GM12801 (cell line): ENCODE data around the gene RAI1.

ENCODE experiments used
- TF ChIP-seq, protein P1 (sequence below): IDR thresholded peaks from one replicate; pipeline ENCODE4 v1.5.1; 2011; ENCODE audit warnings: control low read depth; ENCODE audit not compliant: insufficient read length; ENCODE audit errors: extremely low read depth

Gene RAI1

DNA sequence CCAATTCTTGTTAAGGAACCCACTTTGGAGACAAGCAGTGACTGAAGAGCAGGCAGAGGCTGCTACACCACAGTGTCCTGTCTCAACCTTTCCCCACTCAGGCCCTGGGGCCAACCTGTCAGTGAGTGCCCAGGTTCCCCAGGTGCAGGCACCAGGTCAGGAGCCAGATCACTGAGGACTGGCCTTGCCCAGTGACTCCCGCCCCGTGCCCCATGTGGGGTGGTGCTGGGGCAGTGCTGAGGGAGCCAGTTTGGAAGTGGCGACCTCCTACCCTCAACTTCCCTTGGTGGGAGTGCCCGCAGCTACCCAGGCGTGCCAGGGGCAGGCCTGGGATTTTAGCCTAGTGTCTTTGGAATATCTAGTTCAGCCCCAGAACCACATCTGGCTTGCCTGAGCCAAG lies 126.2 kb downstream of the RAI1 start:
- TF ChIP-seq, protein P1, sequence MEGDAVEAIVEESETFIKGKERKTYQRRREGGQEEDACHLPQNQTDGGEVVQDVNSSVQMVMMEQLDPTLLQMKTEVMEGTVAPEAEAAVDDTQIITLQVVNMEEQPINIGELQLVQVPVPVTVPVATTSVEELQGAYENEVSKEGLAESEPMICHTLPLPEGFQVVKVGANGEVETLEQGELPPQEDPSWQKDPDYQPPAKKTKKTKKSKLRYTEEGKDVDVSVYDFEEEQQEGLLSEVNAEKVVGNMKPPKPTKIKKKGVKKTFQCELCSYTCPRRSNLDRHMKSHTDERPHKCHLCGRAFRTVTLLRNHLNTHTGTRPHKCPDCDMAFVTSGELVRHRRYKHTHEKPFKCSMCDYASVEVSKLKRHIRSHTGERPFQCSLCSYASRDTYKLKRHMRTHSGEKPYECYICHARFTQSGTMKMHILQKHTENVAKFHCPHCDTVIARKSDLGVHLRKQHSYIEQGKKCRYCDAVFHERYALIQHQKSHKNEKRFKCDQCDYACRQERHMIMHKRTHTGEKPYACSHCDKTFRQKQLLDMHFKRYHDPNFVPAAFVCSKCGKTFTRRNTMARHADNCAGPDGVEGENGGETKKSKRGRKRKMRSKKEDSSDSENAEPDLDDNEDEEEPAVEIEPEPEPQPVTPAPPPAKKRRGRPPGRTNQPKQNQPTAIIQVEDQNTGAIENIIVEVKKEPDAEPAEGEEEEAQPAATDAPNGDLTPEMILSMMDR, result no peak

GRCh38 chr17:17808706-17809432 lies 127.6 kb downstream of the RAI1 start:
- TF ChIP-seq, protein P1, result no peak

DNA sequence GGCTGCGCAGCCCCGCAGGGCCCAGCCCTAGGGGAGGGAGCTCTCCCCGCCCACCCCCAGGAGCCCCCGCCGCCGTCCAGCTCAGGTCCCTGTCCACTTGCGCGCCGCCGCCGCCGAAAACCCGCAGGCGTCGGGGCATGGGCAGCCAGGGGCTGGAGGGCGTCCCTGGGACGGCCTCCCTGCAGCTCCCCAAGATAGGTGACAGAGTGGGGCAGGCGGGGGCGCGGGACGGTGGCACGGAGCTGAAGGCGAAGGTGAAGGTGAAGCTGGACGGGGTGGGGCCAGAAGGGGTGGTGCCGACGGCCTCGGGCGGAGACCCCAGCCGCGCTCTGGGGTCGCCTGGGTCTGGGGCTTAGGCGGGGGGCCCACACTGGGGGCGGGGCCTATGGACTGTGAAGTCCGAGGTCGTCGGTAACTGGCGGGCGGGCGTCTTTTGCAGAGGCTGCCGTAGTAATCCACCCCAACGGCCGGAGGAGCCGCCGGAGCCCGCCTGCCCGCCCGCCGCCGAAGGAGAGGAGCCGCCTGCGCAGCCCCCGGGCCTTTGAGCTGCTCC lies 128.3 kb downstream of the RAI1 start:
- TF ChIP-seq, protein P1, result no peak

DNA sequence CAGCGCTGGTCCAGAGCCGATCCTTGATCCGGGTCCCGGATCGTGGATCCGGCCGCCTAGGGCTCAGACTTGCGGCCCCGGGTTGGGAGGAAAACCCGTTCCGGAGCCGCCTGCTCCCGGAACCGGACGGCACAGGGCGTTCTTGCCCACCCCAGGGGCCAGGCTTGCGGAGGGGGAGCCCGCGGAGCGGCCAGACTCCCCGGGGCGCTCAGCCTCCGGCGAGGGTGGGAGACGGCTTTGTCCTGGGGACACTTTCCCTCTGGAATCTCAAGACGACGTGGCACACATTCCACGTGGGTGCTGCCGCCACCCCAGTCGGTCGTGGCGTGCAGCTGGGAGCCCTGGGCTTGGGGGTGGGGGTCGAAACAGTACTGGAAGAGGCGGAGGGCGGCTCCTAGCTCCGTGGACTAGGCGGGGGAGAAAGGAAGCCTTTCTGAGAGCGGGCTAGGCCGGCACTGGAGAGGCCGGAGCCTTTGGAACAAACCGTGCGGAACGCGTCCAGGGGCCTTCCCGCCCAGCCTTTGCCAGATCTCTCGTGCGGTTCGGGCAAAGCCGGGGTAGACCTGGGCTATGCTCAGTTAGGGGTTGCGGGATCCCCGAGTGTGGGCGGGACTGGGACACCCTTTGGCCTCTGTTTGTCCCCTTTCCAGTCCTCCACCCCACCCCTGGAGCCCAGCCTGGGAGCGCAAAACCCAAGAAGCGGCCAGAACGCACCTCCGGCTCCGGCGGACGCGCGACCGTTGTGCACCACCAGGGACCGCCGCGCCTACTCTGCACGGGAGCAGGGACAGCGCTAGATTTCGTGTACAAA lies 129.0 kb downstream of the RAI1 start:
- TF ChIP-seq, protein P1, result no peak

DNA sequence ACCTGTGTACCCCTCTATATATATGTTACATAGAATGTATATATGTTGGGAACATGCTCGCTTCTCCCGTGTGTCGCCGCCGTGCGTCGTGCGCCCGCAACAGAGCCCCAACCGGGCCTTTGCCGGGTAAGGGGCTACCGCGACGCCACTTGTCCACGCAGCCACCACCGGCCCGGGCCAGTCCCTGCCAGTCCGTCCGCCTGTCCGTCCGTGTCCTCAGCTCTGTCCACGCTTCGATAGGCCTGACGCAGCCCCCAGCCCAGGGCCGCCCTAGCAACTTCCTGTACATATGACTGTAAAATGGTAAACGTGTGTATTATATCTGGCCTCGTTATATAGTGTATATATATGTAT lies 129.6 kb downstream of the RAI1 start:
- TF ChIP-seq, protein P1, result no peak

DNA sequence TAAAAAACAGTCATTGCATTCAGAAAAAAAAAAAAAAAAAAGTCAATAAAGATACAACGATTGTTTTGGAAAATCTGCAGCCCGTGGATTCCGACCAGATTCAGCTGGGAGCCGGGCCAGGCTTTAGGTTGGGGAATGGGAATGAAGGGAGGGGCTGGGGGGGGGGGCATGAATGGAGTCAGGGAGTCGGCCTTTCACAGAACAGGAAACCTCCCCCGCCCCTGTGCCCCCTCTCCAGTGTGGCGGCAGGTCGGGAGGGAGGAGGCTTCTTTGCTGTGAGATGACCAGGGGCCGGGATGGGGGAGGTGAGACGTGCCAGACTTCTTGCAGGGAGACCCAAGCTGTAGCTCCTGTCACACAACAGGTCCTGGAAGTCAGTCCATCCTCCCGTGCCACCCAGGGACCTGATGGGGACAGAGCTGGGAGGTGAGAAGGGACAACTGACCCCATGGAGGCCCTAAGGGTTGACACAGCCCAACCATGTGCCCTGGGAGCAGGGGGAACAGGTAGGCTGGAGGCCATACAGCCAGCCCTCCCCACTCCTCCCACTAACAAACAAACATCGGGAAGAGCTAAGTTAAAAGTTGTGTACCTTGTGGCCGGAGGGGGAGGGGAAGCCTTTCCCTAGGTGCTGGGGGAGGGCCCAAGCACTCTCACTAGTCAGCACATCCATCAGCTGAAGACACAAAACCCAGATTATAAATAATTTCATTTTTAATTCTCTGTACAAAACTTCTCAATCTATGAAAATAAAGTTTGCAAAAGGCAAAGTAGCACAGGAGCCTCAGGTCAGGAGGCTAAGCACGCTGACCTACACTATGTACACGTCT lies 130.3 kb downstream of the RAI1 start:
- TF ChIP-seq, protein P1, result no peak
